Measurements from ENCODE around the gene AP4E1. TPM values are rescaled to one million over a fixed set of nuclear protein-coding genes. Genes with fewer than 3 reads are reported as not detected.
A peak's percentile ranks its signal among the peaks of the same experiment; 100 is the strongest.

The AP4E1 gene
- polyA plus RNA-seq, result 4.2 to 7.9 TPM (median 5.4 TPM) in 3 replicates
- 4.9 TPM for polyA plus RNA-seq (2011; ENCODE audit: low read depth)
- polyA plus RNA-seq (2011; cell fraction: cytosol; rRNA removed), result 3.4 and 6.1 TPM in 2 replicates
- polyA plus RNA-seq (2011; cell fraction: nucleus; rRNA removed), result 5.6 and 6.7 TPM in 2 replicates
- 5.3 and 7.7 TPM in 2 replicates for polyA plus RNA-seq (2012; ENCODE audit: low replicate concordance)
- polyA minus RNA-seq, result 3.0 to 12.3 TPM (median 5.8 TPM) in 3 replicates
- polyA minus RNA-seq (2011; cell fraction: cytosol; rRNA and poly(A)+ RNA removed), result 5.8 TPM
- polyA minus RNA-seq (2011; cell fraction: nucleus; rRNA and poly(A)+ RNA removed), result 7.7 and 16.6 TPM in 2 replicates

- H3K36me3 ChIP-seq (ENCODE audit: control insufficient read depth in 2 of 2, extremely low read depth in 1 of 2, insufficient read depth in 2 of 2, low read length in 2 of 2), result peaks cover 0 to 9% of the 10 kb centered on the region in 2 experiments
- H2AFZ ChIP-seq (ENCODE audit: control insufficient read depth, low read length), result peak within 1 kb of the TSS; percentile 99
- TF ChIP-seq EZH2 (IDR thresholded peaks at IDR 0.05; ENCODE audit: low read length), result no peak
- TF ChIP-seq CTCF (optimal IDR thresholded peaks at IDR 0.05 in 1 of 3, IDR thresholded peaks at IDR 0.05 in 1 of 3, conservative IDR thresholded peaks at IDR 0.05 in 1 of 3; ENCODE audit: extremely low read depth in 1 of 3, insufficient read depth in 2 of 3, low read length in 3 of 3), result peak; percentile 77 to 95 (median 82)
- H3K9me3 ChIP-seq (ENCODE audit: control insufficient read depth, low read depth, low read length), result no peaks in the 10 kb centered on the region
- peaks cover 14% of the 10 kb centered on the region for H3K79me2 ChIP-seq (ENCODE audit: control insufficient read depth, insufficient read depth, low read length)
- H3K9ac ChIP-seq (ENCODE audit: control insufficient read depth, extremely low read depth, insufficient read depth, low read length), result peak within 1 kb of the TSS; percentile 94
- dilution Hi-C loops (cut with MboI; ENCODE audit: extremely low pct_ligation_motif_present, low sequenced_read_pairs), result no loop called here
- FAIRE-seq (no peak), DNase-seq (ENCODE audit: low read depth, low spot score) (no peak)
- H3K4me1 ChIP-seq (ENCODE audit: control insufficient read depth, extremely low read depth, insufficient read depth, low read length), result peaks cover 21% of the 10 kb centered on the region
- H3K4me2 ChIP-seq (ENCODE audit: control insufficient read depth, extremely low read depth, insufficient read depth, low read depth, low read length), result peak within 1 kb of the TSS; percentile 98
- H4K20me1 ChIP-seq (ENCODE audit: control insufficient read depth, extremely low read depth, insufficient read depth, low read length), result no peaks in the 10 kb centered on the region
- H3K27me3 ChIP-seq (ENCODE audit: control insufficient read depth, extremely low read depth, insufficient read depth, low read length), result no peaks in the 10 kb centered on the region
- H3K27ac ChIP-seq (ENCODE audit: control insufficient read depth, insufficient read depth, low read length), result peak within 1 kb of the TSS; percentile 89
- peak within 1 kb of the TSS; percentile 97 to 98 (median 98) for H3K4me3 ChIP-seq (ENCODE audit: control insufficient read depth in 2 of 3, extremely low read depth in 1 of 3, insufficient read depth in 2 of 3, low read depth in 1 of 3, low read length in 3 of 3)
- no peaks in the 10 kb centered on the region for H3K9me1 ChIP-seq (ENCODE audit: control insufficient read depth, extremely low read depth, insufficient read depth, low read length)
These were observed at the start of gene AP4E1 for GRCh38 chr15:50908209-50909009. Gene AP4E1 (plus strand): TSS chr15:50908683. CDS start chr15:50908779, 96 bp downstream.

GRCh38 chr15:50860824-50861223 lies 47.7 kb upstream of the AP4E1 start:
- dilution Hi-C loops (cut with MboI; ENCODE audit: extremely low pct_ligation_motif_present, low sequenced_read_pairs), result loop anchor here (25.0 kb wide), 1 partner anchor 99 kb away; the partner anchor contains the start of gene SPPL2A
- Histone ChIP-seq H3K27me3 (ENCODE audit: control insufficient read depth, extremely low read depth, insufficient read depth, low read length) (no peaks in the 10 kb centered on the region), H4K20me1 (ENCODE audit: control insufficient read depth, extremely low read depth, insufficient read depth, low read length) (no peaks in the 10 kb centered on the region), H2AFZ (ENCODE audit: control insufficient read depth, low read length) (no peak overlapping the region), H3K27ac (ENCODE audit: control insufficient read depth, insufficient read depth, low read length) (no peak overlapping the region), H3K4me2 (ENCODE audit: control insufficient read depth, extremely low read depth, insufficient read depth, low read depth, low read length) (no peak overlapping the region), H3K79me2 (ENCODE audit: control insufficient read depth, insufficient read depth, low read length) (no peaks in the 10 kb centered on the region), H3K9me3 (ENCODE audit: control insufficient read depth, low read depth, low read length) (no peaks in the 10 kb centered on the region), H3K4me3 (ENCODE audit: control insufficient read depth in 2 of 3, extremely low read depth in 1 of 3, insufficient read depth in 2 of 3, low read depth in 1 of 3, low read length in 3 of 3) (no peak overlapping the region), H3K9ac (ENCODE audit: control insufficient read depth, extremely low read depth, insufficient read depth, low read length) (no peak overlapping the region), H3K9me1 (ENCODE audit: control insufficient read depth, extremely low read depth, insufficient read depth, low read length) (no peaks in the 10 kb centered on the region), H3K36me3 (ENCODE audit: control insufficient read depth in 2 of 2, extremely low read depth in 1 of 2, insufficient read depth in 2 of 2, low read length in 2 of 2) (no peaks in the 10 kb centered on the region), H3K4me1 (ENCODE audit: control insufficient read depth, extremely low read depth, insufficient read depth, low read length) (no peaks in the 10 kb centered on the region)
- TF ChIP-seq EZH2 (IDR thresholded peaks at IDR 0.05; ENCODE audit: low read length), result no peak
- TF ChIP-seq CTCF (optimal IDR thresholded peaks at IDR 0.05 in 1 of 3, IDR thresholded peaks at IDR 0.05 in 1 of 3, conservative IDR thresholded peaks at IDR 0.05 in 1 of 3; ENCODE audit: extremely low read depth in 1 of 3, insufficient read depth in 2 of 3, low read length in 3 of 3), result no peak
- FAIRE-seq, result no peak
- no peak for DNase-seq (ENCODE audit: low read depth, low spot score)

All from keratinocyte (primary cell).